22Rv1 (cell line): Measurements from ENCODE around the gene XKR3.

Experiments used
- ZFX ChIP-seq: fragments of 450-650 bp; IDR thresholded peaks from 2 replicates; pipeline ENCODE4 v1.6.1; 2017; ENCODE audit warnings: antibody characterized with exemption, borderline replicate concordance
- TF ChIP-seq, protein P1 (sequence below): fragments of 450-650 bp; IDR thresholded peaks from 2 replicates; pipeline ENCODE4 v1.5.1; 2017; ENCODE audit warnings: mild to moderate bottlenecking

DNA sequence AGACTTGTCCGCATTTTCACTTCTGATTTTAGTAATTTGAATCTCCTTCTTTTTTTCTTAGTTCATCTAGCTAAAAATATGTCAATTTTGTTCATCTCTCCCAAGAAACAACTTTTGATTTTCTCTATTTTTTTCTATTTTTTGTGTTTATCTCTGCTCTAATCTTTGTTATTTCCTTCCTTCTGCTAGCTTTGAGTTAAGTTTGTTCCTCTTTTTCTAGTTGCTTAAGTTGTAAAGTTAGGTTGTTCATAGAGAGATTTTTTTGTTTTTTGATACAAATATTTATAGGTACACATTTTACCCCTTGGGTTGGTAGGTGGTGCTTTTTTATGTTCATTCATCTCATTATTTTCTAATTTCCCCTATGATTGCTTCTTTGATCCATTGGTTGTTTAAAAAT is 22.1 kb upstream of the XKR3 start:
- TF ChIP-seq, protein P1, sequence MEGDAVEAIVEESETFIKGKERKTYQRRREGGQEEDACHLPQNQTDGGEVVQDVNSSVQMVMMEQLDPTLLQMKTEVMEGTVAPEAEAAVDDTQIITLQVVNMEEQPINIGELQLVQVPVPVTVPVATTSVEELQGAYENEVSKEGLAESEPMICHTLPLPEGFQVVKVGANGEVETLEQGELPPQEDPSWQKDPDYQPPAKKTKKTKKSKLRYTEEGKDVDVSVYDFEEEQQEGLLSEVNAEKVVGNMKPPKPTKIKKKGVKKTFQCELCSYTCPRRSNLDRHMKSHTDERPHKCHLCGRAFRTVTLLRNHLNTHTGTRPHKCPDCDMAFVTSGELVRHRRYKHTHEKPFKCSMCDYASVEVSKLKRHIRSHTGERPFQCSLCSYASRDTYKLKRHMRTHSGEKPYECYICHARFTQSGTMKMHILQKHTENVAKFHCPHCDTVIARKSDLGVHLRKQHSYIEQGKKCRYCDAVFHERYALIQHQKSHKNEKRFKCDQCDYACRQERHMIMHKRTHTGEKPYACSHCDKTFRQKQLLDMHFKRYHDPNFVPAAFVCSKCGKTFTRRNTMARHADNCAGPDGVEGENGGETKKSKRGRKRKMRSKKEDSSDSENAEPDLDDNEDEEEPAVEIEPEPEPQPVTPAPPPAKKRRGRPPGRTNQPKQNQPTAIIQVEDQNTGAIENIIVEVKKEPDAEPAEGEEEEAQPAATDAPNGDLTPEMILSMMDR: no peak
- TF ChIP-seq ZFX: no peak
